NCI-H1105 treated with DMSO at 0.1 percent for 48 hours (cell line): ENCODE results near the gene ZC3H12D.

ENCODE experiments used
- DNase-seq: peaks from one replicate; lab custom pipeline; 2025; lab: John Stamatoyannopoulos, UW

Gene ZC3H12D

DNA sequence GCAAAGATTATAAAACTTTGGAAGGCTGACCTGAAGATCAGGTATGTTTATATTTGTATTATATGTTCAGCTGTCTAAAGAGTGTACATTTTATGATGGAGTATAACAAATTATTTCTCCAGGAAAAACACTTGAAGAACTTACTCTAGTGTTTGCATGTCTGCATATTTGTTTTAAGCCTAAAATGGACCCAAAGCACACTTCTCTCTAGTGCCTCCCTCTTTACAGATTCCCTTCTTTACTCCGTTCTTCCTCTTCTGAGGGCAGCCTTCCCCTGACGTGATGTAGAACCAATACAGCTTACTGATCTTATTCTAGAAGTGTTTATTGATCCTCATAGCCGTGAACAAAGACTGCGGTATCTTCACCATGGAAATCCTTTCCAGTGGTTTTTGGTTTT lies 70.8 kb downstream of the ZC3H12D start:
- DNase-seq: no peak

DNA sequence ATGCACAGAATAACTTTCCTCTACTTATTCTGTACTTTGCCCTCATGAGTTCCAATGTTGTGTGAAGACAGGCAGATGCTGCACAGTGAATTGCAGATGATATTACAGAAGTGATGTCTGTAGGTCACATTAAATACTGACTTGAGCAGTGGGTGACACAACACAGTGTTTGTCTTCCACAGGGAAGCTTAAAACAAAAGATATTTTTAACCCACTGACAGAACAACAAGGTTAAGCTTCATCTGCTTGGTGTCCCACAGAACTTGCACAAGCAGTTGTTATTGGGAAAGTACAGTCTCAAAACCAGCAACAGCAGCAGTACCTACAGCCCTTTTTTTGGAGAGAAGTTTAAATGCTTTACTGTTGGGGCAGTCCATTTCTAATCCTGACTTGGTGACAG lies 74.3 kb downstream of the ZC3H12D start:
- no peak for DNase-seq

DNA sequence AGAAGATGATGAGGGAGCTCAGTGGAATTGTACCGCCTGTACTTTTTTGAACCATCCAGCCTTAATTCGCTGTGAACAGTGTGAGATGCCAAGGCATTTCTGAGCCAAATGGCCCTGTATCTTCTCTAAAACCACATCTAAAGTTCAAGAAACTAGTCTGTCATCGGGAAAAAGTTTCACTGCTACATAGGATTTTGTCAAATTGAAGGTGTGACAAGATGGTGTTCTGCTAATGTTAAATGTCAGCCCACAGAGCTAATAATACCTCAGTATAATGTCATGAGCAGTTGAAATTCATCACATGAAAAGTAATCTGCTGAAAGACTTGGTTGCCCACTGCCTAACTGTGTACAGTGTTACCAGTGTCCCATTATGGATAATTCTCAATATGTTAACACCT lies 75.2 kb downstream of the ZC3H12D start:
- DNase-seq: no peak

DNA sequence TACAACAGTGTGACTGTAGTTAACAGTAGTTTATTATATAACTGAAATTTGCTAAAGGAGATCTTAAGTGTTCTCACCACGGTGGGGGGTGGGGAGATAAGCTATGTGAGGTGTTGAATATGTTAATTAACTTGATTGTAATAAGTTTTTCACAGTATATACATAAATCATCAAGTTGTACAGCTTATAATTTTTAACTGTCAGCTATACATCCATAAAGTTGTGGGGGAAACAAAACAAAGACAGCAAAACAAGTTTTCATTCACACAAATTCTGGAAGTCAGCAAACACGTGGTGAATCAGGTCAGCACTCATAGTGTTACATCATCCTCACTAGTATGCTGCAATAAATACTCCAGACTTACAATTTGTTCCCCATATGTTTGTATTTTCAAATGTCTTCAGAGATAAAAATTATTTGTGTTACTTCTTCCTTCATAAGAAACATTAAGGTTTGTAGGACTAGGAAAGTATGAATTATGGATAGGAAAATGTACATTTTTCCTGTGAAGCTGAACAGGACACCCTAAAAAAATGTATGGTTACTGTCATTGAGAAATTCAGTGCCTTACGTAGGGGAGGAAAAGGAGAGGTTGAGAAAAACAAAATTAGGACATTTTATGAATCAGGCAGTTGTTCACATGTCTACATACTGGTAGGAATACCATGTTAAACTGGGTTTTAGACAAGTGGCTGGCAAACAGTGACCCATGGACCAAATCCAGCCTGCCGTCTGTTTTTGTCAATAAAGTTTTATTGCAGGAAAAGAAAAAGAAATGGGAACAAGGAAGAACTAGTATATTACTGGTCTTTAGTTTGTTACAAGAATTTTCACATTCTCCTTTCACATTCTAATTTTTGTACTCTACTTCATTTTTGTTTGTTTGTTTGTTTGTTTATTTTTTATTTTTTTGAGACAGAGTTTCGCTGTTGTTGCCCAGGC lies 78.7 kb downstream of the ZC3H12D start:
- no peak for DNase-seq

DNA sequence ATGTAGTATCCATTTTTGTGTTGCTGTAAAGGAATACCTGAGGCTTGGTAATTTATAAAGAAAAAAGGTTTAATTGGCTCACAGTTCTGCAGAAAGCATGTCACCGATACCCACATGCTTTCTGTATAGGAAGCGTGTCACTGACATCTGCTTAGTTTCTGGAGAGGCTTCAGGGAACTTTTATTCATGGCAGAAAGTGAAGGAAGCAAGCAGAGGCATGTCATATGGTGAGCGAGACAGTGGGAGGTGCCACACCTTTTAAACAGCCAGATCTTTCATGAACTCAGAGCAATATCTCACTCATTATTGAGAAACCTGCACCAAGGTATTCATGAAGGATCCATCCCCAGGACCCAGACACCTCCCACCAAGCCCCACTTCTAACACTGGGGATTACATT lies 81.3 kb downstream of the ZC3H12D start:
- DNase-seq: no peak

DNA sequence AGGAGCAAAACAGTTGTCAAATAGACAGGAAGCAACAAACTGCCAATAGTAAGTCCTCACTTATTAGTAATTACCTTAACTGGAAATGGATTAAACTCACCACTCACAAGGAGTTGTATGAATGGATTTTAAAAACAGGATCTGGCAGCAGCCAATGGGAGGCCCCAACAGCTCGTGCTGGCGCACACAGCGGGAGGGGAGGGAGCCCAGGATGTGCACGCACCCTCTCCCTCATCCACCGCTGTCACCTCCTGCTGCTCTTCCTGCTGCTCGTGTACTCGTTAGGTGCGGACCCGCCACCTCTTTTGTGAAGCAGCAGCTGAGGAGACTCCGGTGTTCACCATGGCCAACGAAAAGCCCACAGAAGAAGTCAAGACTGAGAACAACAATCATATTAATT lies 84.8 kb downstream of the ZC3H12D start, which contains the start of gene SUMO4:
Gene SUMO4, plus strand, starts transcription at position 213 of the 400 bp plus-strand sequence. Its CDS starts 130 bp downstream, at position 343.
- DNase-seq: no peak

DNA sequence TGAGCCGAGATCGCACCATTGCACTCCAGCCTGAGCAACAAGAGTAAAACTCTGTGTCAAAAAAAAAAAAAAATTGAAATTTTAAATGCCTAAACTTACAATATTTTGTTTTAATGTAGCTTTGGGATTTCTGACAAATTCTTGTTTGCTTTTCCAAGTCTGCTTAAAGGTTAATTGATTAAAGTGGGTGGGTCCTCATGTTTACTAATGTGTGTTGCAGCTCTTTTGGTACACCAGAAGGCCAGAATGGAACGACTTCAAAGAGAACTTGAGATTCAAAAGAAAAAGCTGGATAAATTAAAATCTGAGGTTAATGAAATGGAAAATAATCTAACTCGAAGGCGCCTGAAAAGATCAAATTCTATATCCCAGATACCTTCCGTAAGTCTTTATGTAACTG lies 87.4 kb downstream of the ZC3H12D start:
- no peak for DNase-seq
